Liver (tissue), 3 donors: Measurements from ENCODE around the gene HOXA3.

Source experiments
- CTCF ChIP-seq: fragments of 150-350 bp; IDR thresholded peaks from 2 replicates; pipeline ENCODE4 v1.5.1; 2017; ENCODE audit warnings: improper control_type of control experiment, low read depth, low read length; ENCODE audit not compliant: missing input control
- GABPA ChIP-seq, 2 donors: IDR thresholded peaks in 1 of 2; conservative IDR thresholded peaks in 1 of 2; 2 replicates each; pipeline ENCODE4 v1.6.1; 2016; ENCODE audit warnings: antibody characterized with exemption in 2 of 2, mild to moderate bottlenecking in 1 of 2, moderate library complexity in 1 of 2
- HNF4A ChIP-seq, 2 donors: conservative IDR thresholded peaks; 2 replicates each; pipeline ENCODE4 v1.6.1; 2016; ENCODE audit warnings: antibody characterized with exemption in 2 of 2, mild to moderate bottlenecking in 2 of 2
- RAD21 ChIP-seq, 2 donors: IDR thresholded peaks; 2 replicates each; pipeline ENCODE4 v1.6.1; 2016; ENCODE audit warnings: antibody characterized with exemption in 2 of 2, mild to moderate bottlenecking in 2 of 2
- SP1 ChIP-seq: IDR thresholded peaks from 2 replicates; pipeline ENCODE4 v1.6.1; 2018; ENCODE audit warnings: antibody characterized with exemption, mild to moderate bottlenecking
- TAF1 ChIP-seq: conservative IDR thresholded peaks from 2 replicates; pipeline ENCODE4 v1.6.1; 2016; ENCODE audit warnings: antibody characterized with exemption, mild to moderate bottlenecking
- TF ChIP-seq, protein P1 (sequence below): IDR thresholded peaks from 2 replicates; pipeline ENCODE4 v1.6.1; 2016; ENCODE audit warnings: antibody characterized with exemption
- donor health status: healthy.
- donor health status: healthy.

GRCh38 chr7:27164045-27164366, 11.6 kb upstream of the HOXA3 start:
- TF ChIP-seq HNF4A (conservative IDR thresholded peaks at IDR 0.05) (no peak), CTCF (no peak), TAF1 (no peak), RAD21 (IDR thresholded peaks at IDR 0.05) (no peak), GABPA (IDR thresholded peaks at IDR 0.05 in 1 of 2, conservative IDR thresholded peaks at IDR 0.05 in 1 of 2) (no peak), SP1 (no peak)
- TF ChIP-seq, protein P1, sequence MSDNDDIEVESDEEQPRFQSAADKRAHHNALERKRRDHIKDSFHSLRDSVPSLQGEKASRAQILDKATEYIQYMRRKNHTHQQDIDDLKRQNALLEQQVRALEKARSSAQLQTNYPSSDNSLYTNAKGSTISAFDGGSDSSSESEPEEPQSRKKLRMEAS: no peak
